IMR-90 (cell line): Measurements from ENCODE around the gene AP3B1. TPM values are rescaled to one million over a fixed set of nuclear protein-coding genes. Genes with fewer than 3 reads are reported as not detected.

Source experiments
- ATAC-seq: fragments of 200-7000 bp; cut with Tn5 transposase; 2 replicates; pipeline ENCODE4 v1.9.1; 2020; ENCODE audit warnings: low read depth, mild to moderate bottlenecking, moderate library complexity
- BruUV-seq: library from RNA; stranded (reverse); fragments of 400-500 nt; replicated peaks from 2 replicates; lab custom pipeline; 2021; lab: Mats Ljungman, UMichigan
- CTCF ChIA-PET: fragments of 300-600 bp; formaldehyde crosslinking; extraction: SDS; loops from one replicate; lab custom pipeline; 2021; ENCODE audit warnings: antibody characterized with exemption; lab: Yijun Ruan, JAX
- POLR2A ChIA-PET: fragments of 300-600 bp; sonication (Branson Sonifier 250); formaldehyde crosslinking; loops from one replicate; lab custom pipeline; 2022; ENCODE audit warnings: antibody characterized with exemption; ENCODE audit not compliant: unreplicated experiment; lab: Charles Lee
- DNase-seq: peaks from one replicate; pipeline ENCODE4 v3.0.0; 2013
- H2AFZ ChIP-seq: replicated peaks from 2 replicates; pipeline ENCODE3; 2013; ENCODE audit warnings: low read length, mild to moderate bottlenecking; ENCODE audit not compliant: poor library complexity
- H2AK5ac ChIP-seq: 2 replicates; pipeline ENCODE4 v1.6.1; 2013; ENCODE audit warnings: low read depth, low read length, inconsistent platforms
- H2AK9ac ChIP-seq: replicated peaks from 2 replicates; pipeline ENCODE3; 2013; ENCODE audit warnings: mild to moderate bottlenecking, low read depth, low read length, moderate library complexity; ENCODE audit not compliant: poor library complexity
- H2BK120ac ChIP-seq: 2 replicates; pipeline ENCODE4 v1.6.1; 2013; ENCODE audit warnings: low read depth, low read length, inconsistent platforms
- H2BK15ac ChIP-seq: 3 replicates; pipeline ENCODE4 v1.6.1; 2013; ENCODE audit warnings: low read depth, low read length, inconsistent platforms
- H2BK20ac ChIP-seq: 2 replicates; pipeline ENCODE4 v1.6.1; 2013; ENCODE audit warnings: low read depth, mild to moderate bottlenecking, inconsistent platforms, low read length, moderate library complexity
- H2BK5ac ChIP-seq: 2 replicates; pipeline ENCODE4 v1.6.1; 2013; ENCODE audit warnings: mild to moderate bottlenecking, low read depth, low read length, inconsistent platforms; ENCODE audit not compliant: poor library complexity, severe bottlenecking
- H3K14ac ChIP-seq: replicated peaks from 2 replicates; pipeline ENCODE4 v1.6.1; 2013; ENCODE audit warnings: low read depth, low read length, inconsistent platforms
- H3K18ac ChIP-seq: 2 replicates; pipeline ENCODE4 v1.6.1; 2013; ENCODE audit warnings: low read depth, low read length, control low read depth
- H3K23ac ChIP-seq: 2 replicates; pipeline ENCODE4 v1.6.1; 2013; ENCODE audit warnings: low read depth, low read length, inconsistent platforms
- H3K27ac ChIP-seq: 2 replicates; pipeline ENCODE4 v1.5.1; 2013; ENCODE audit warnings: mild to moderate bottlenecking, control low read depth, low read length; ENCODE audit not compliant: insufficient read depth
- H3K27me3 ChIP-seq: 2 replicates; pipeline ENCODE4 v1.6.1; 2013; ENCODE audit warnings: low read length; ENCODE audit not compliant: control insufficient read depth, insufficient read depth
- H3K36me3 ChIP-seq: 2 replicates; pipeline ENCODE4 v1.6.1; 2013; ENCODE audit warnings: low read length, mixed read lengths; ENCODE audit not compliant: control insufficient read depth, insufficient read depth
- H3K4ac ChIP-seq: 2 replicates; pipeline ENCODE4 v1.6.1; 2013; ENCODE audit warnings: low read depth, low read length, inconsistent platforms
- H3K4me1 ChIP-seq: 2 replicates; pipeline ENCODE4 v1.6.1; 2013; ENCODE audit warnings: low read length, mixed read lengths; ENCODE audit not compliant: control insufficient read depth, insufficient read depth
- H3K4me2 ChIP-seq: 2 replicates; pipeline ENCODE4 v1.6.1; 2013; ENCODE audit warnings: low read depth, mild to moderate bottlenecking, control low read depth, low read length, moderate library complexity
- H3K4me3 ChIP-seq: 2 replicates; pipeline ENCODE4 v1.5.1; 2013; ENCODE audit warnings: low read depth, mild to moderate bottlenecking, control low read depth, low read length, moderate library complexity; ENCODE audit not compliant: insufficient read depth
- H3K56ac ChIP-seq: 2 replicates; pipeline ENCODE4 v1.6.1; 2013; ENCODE audit warnings: low read length, inconsistent platforms; ENCODE audit not compliant: insufficient read depth; ENCODE audit errors: extremely low read depth
- H3K79me1 ChIP-seq, 2 experiments: 2 replicates each; pipeline ENCODE4 v1.6.1; 2013; ENCODE audit warnings: low read length in 2 of 2, inconsistent platforms in 1 of 2, low read depth in 1 of 2
- H3K9ac ChIP-seq: 2 replicates; pipeline ENCODE4 v1.6.1; 2013; ENCODE audit warnings: low read depth, low read length, control low read depth
- H3K9me1 ChIP-seq: 2 replicates; pipeline ENCODE4 v1.6.1; 2013; ENCODE audit warnings: low read length, inconsistent platforms; ENCODE audit not compliant: insufficient read depth
- H3K9me3 ChIP-seq: 2 replicates; pipeline ENCODE4 v1.6.1; 2013; ENCODE audit warnings: low read length; ENCODE audit not compliant: control insufficient read depth, insufficient read depth
- H4K20me1 ChIP-seq: 2 replicates; pipeline ENCODE4 v1.6.1; 2013; ENCODE audit warnings: low read length, inconsistent platforms; ENCODE audit not compliant: insufficient read depth
- H4K5ac ChIP-seq: 2 replicates; pipeline ENCODE4 v1.6.1; 2013; ENCODE audit warnings: mild to moderate bottlenecking, low read depth, low read length, control low read depth
- H4K8ac ChIP-seq, 2 experiments: 2 replicates each; pipeline ENCODE4 v1.6.1; 2013; ENCODE audit warnings: low read depth in 2 of 2, low read length in 2 of 2, control low read depth in 1 of 2, inconsistent platforms in 1 of 2
- H4K91ac ChIP-seq: 2 replicates; pipeline ENCODE4 v1.6.1; 2013; ENCODE audit warnings: low read depth, low read length, inconsistent platforms; ENCODE audit not compliant: insufficient read depth
- BHLHE40 ChIP-seq: fragments of 150-350 bp; IDR thresholded peaks from 2 replicates; pipeline ENCODE4 v1.6.1; 2016; ENCODE audit warnings: mild to moderate bottlenecking, low read depth, low read length
- CEBPB ChIP-seq: IDR thresholded peaks from 2 replicates; pipeline ENCODE4 v1.6.1; 2012; ENCODE audit warnings: low read depth, low read length, improper control_type of control experiment
- CHD1 ChIP-seq: IDR thresholded peaks from 2 replicates; pipeline ENCODE4 v1.6.1; 2012; ENCODE audit warnings: low read depth, low read length, improper control_type of control experiment
- CTCF ChIP-seq: conservative IDR thresholded peaks from 2 replicates; pipeline ENCODE4 v1.5.1; 2012; ENCODE audit warnings: mild to moderate bottlenecking, low read depth, low read length, improper control_type of control experiment
- ELK1 ChIP-seq: fragments of 150-350 bp; IDR thresholded peaks from 2 replicates; pipeline ENCODE4 v1.6.1; 2016; ENCODE audit warnings: low read depth, mild to moderate bottlenecking, low read length, moderate library complexity, borderline replicate concordance
- FOS ChIP-seq: fragments of 150-350 bp; IDR thresholded peaks from 2 replicates; pipeline ENCODE4 v1.6.1; 2016; ENCODE audit warnings: low read depth, low read length
- MAFK ChIP-seq: IDR thresholded peaks from 2 replicates; pipeline ENCODE4 v1.6.1; 2012; ENCODE audit warnings: low read depth, low read length, improper control_type of control experiment
- MAZ ChIP-seq: IDR thresholded peaks from 2 replicates; pipeline ENCODE4 v1.6.1; 2012; ENCODE audit warnings: low read depth, mild to moderate bottlenecking, low read length, improper control_type of control experiment, moderate library complexity, borderline replicate concordance
- MXI1 ChIP-seq: IDR thresholded peaks from 2 replicates; pipeline ENCODE4 v1.6.1; 2012; ENCODE audit warnings: low read depth, mild to moderate bottlenecking, low read length, moderate library complexity, borderline replicate concordance
- NFE2L2 ChIP-seq: fragments of 150-350 bp; IDR thresholded peaks from 2 replicates; pipeline ENCODE4 v1.6.1; 2016; ENCODE audit warnings: low read depth, mild to moderate bottlenecking, low read length
- POLR2A ChIP-seq: IDR thresholded peaks from 2 replicates; pipeline ENCODE4 v1.6.1; 2012; ENCODE audit warnings: mild to moderate bottlenecking, low read depth, low read length
- RAD21 ChIP-seq: IDR thresholded peaks from 2 replicates; pipeline ENCODE4 v1.6.1; 2012; ENCODE audit warnings: low read length, improper control_type of control experiment
- RCOR1 ChIP-seq: IDR thresholded peaks from 2 replicates; pipeline ENCODE4 v1.6.1; 2012; ENCODE audit warnings: mild to moderate bottlenecking, low read length, improper control_type of control experiment; ENCODE audit not compliant: insufficient replicate concordance
- RFX5 ChIP-seq: IDR thresholded peaks from 2 replicates; pipeline ENCODE4 v1.8.0; 2012; ENCODE audit warnings: low read depth, mild to moderate bottlenecking, low read length, moderate library complexity
- SMC3 ChIP-seq: fragments of 150-350 bp; IDR thresholded peaks from 2 replicates; pipeline ENCODE4 v1.6.1; 2016; ENCODE audit warnings: low read depth, mild to moderate bottlenecking, antibody characterized with exemption, low read length, moderate library complexity
- USF2 ChIP-seq: fragments of 150-350 bp; IDR thresholded peaks from 2 replicates; pipeline ENCODE4 v1.6.1; 2017; ENCODE audit warnings: mild to moderate bottlenecking, antibody characterized with exemption, low read length, low read depth
- WGBS, 2 experiments: methylation state at CpG; one replicate each; pipeline versions ENCODE4 v1.1.5 to v1.1.7; 2013; ENCODE audit warnings: missing lambda C conversion rate in 2 of 2; ENCODE audit not compliant: insufficient read length in 1 of 2; ENCODE audit errors: extremely low coverage in 2 of 2; 5-methylcytosine and 5-hydroxymethylcytosine counted together
- dilution Hi-C: fragments of 300-500 bp; cut with HindIII; formaldehyde crosslinking; loops from one replicate; pipeline ENCODE4 v1.14.3; 2018; ENCODE audit warnings: low sequenced_read_pairs; ENCODE audit not compliant: unreplicated experiment
- in situ Hi-C: fragments of 300-500 bp; cut with MboI; formaldehyde crosslinking; loops from 3 replicates; pipeline ENCODE4 v1.14.3; 2019; ENCODE audit warnings: low sequenced_read_pairs, inconsistent platforms, mixed read lengths
- intact Hi-C: fragments of 100-400 bp; cut with micrococcal nuclease; formaldehyde crosslinking; loops from 2 replicates; pipeline ENCODE4 v1.10.0; 2022
- polyA plus RNA-seq, 3 experiments: library from polyadenylated mRNA; depleted of rRNA; stranded (reverse); fragments of >200 nt; gene quantifications; 2 replicates each; pipeline ENCODE4 v1.2.3, GENCODE V29; 2012; ENCODE audit warnings: low replicate concordance in 1 of 3
- total RNA-seq: library from RNA; depleted of rRNA; stranded (reverse); fragments of >200 nt; gene quantifications from 2 replicates; pipeline ENCODE4 v1.2.3, GENCODE V29; 2012

Gene AP3B1
- total and polyA plus RNA-seq, 2 of the 4 experiments (the other 2 are of a cell fraction), result 33.1 to 59.0 TPM

- H3K27me3 ChIP-seq, result no peaks in the 10 kb centered on the region
- peaks cover 6% of the 10 kb centered on the region for H3K4me1 ChIP-seq
- H4K5ac ChIP-seq, result no peak overlapping the region
- no peak overlapping the region for H3K18ac ChIP-seq
- H2BK120ac ChIP-seq, result no peak overlapping the region
- ChIA-PET POLR2A (no interaction called here), CTCF (no interaction called here)
- no peak overlapping the region for H3K9ac ChIP-seq
- in situ Hi-C loops (no loop called here), dilution Hi-C loops (no loop called here), intact Hi-C loops (no loop called here)
- no peak overlapping the region for H3K4ac ChIP-seq
- H3K14ac ChIP-seq, result no peak overlapping the region
- H3K9me3 ChIP-seq, result no peaks in the 10 kb centered on the region
- ATAC-seq, result no peak
- no TSS peak for BruUV-seq
- no peak for DNase-seq
- H2AK5ac ChIP-seq, result no peak overlapping the region
- H3K27ac ChIP-seq, result no peak overlapping the region
- no CpG with 5 or more reads among the region's 7 CpGs for WGBS, 2 experiments
- peaks cover 6 to 8% of the 10 kb centered on the region in 2 experiments for H3K79me1 ChIP-seq
- H2BK15ac ChIP-seq, result no peak overlapping the region
- no peaks in the 10 kb centered on the region for H4K20me1 ChIP-seq
- no peak overlapping the region for H2AFZ ChIP-seq
- no peak overlapping the region for H2BK20ac ChIP-seq
- H3K23ac ChIP-seq, result no peak overlapping the region
- peaks cover 8% of the 10 kb centered on the region; the same call in 1 of the 2 replicates for H3K9me1 ChIP-seq
- H4K8ac ChIP-seq, result no peak overlapping the region
- H3K56ac ChIP-seq, result no peak overlapping the region
- no peak overlapping the region for H2BK5ac ChIP-seq
- no peak for TF ChIP-seq MXI1
- no peak for TF ChIP-seq RCOR1
- no peak for TF ChIP-seq CTCF
- no peak for TF ChIP-seq POLR2A
- TF ChIP-seq BHLHE40, result no peak
- TF ChIP-seq CEBPB, result no peak
- TF ChIP-seq RAD21, result no peak
- TF ChIP-seq NFE2L2, result no peak
- no peak for TF ChIP-seq RFX5
- TF ChIP-seq SMC3, result no peak
- no peak for TF ChIP-seq USF2
- TF ChIP-seq CHD1, result no peak
- no peak for TF ChIP-seq ELK1
- TF ChIP-seq FOS, result no peak
- TF ChIP-seq MAZ, result no peak
- no peak for TF ChIP-seq MAFK
- no peak overlapping the region for H2AK9ac ChIP-seq
- no peak overlapping the region for H3K4me3 ChIP-seq
- H4K91ac ChIP-seq, result no peak overlapping the region
- H3K36me3 ChIP-seq, result peaks cover 7% of the 10 kb centered on the region; the same call in 1 of the 2 replicates
- H3K4me2 ChIP-seq, result no peak overlapping the region
These were observed 295.1 kb downstream of the AP3B1 start for GRCh38 chr5:77999399-77999798.
